ENCODE results near the gene PDLIM3. TPM values are rescaled to one million over a fixed set of nuclear protein-coding genes. Genes with fewer than 3 reads are reported as not detected.

PDLIM3 gene
- total and polyA plus RNA-seq, 9 of the 15 experiments (the other 6 are each of a cell fraction or from before 2014, with no cell fraction given) = 0.06 TPM; not detected in 8

GRCh38 chr4:185504098-185505047 is 30.9 kb downstream of the PDLIM3 start (continued):
- TF ChIP-seq YY1 (IDR thresholded peaks at IDR 0.05; ENCODE audit: borderline replicate concordance in 1 of 3, control insufficient read depth in 1 of 3, extremely low read depth in 1 of 3, insufficient read depth in 3 of 3, insufficient read length in 1 of 3, insufficient replicate concordance in 2 of 3, low read depth in 1 of 3, low read length in 2 of 3) = peak in 1 of 3 experiments; percentile 58
- peak; percentile 68; the same call in 1 of the 2 replicates for TF ChIP-seq ZNF175 (CRISPR knock-in tag; IDR thresholded peaks at IDR 0.05; ENCODE audit: low read depth)
- peak; percentile 99 for TF ChIP-seq MAFG (tag; conservative IDR thresholded peaks at IDR 0.05)
- TF ChIP-seq STAT5B (CRISPR knock-in tag; IDR thresholded peaks at IDR 0.05) = no peak
- TF ChIP-seq ZNF395 (CRISPR knock-in tag; IDR thresholded peaks at IDR 0.05) = no peak
- TF ChIP-seq ARID1B (IDR thresholded peaks at IDR 0.05) = 0 out of 2 replicates have a peak, but pooled peaks have one; percentile 29
- peak; percentile 94 for TF ChIP-seq TFAP4 (CRISPR knock-in tag; IDR thresholded peaks at IDR 0.05; ENCODE audit: borderline replicate concordance)
- TF ChIP-seq BACH1 (tag; IDR thresholded peaks at IDR 0.05) = peak; percentile 93
- TF ChIP-seq ARID3A (IDR thresholded peaks at IDR 0.05; ENCODE audit: borderline replicate concordance, low read depth, low read length) = peak; percentile 5; the same call in 1 of the 2 replicates
- peak in 1 of 2 experiments; percentile 46; a peak in 1 of 4 replicates for TF ChIP-seq MAZ (CRISPR knock-in tag; conservative IDR thresholded peaks at IDR 0.05 in 1 of 2, IDR thresholded peaks at IDR 0.05 in 1 of 2)
- TF ChIP-seq HES1 (IDR thresholded peaks at IDR 0.05; ENCODE audit: low read depth) = no peak
- TF ChIP-seq L3MBTL2 (IDR thresholded peaks at IDR 0.05) = peak; percentile 54; the same call in 1 of the 2 replicates
- TF ChIP-seq SNRNP70 (optimal IDR thresholded peaks at IDR 0.05; ENCODE audit: low read depth, low read length) = no peak
- peak; percentile 96 for TF ChIP-seq CEBPB (tag; IDR thresholded peaks at IDR 0.05)
- no peak for TF ChIP-seq PCBP1 (IDR thresholded peaks at IDR 0.05; ENCODE audit: low read depth, low read length, poor library complexity, severe bottlenecking)
- TF ChIP-seq SRSF3 (IDR thresholded peaks at IDR 0.05; ENCODE audit: insufficient read depth, low read length) = no peak
- TF ChIP-seq ATF1 (CRISPR knock-in tag; IDR thresholded peaks at IDR 0.05) = no peak
- TF ChIP-seq ATF1 (tag; IDR thresholded peaks at IDR 0.05) = peak; percentile 80
- TF ChIP-seq CXXC5 (CRISPR knock-in tag; IDR thresholded peaks at IDR 0.05) = peak; percentile 64
- peak; percentile 70 for TF ChIP-seq PKNOX1 (IDR thresholded peaks at IDR 0.05)

Measured in K562 (cell line).